ENCODE data around the gene KIF5A. TPM values are rescaled to one million over a fixed set of nuclear protein-coding genes. Genes with fewer than 3 reads are reported as not detected.
"Not testable (repeated sequence)": the region's sequence is repeated elsewhere in the genome, so short reads cannot be mapped to it uniquely, and the experiment has no call there.

The KIF5A gene
- total RNA-seq, 1 experiment from 2014 or later = 3.0 TPM

- DNase-seq (ENCODE audit: low read depth, low spot score); H3K4me1 ChIP-seq (ENCODE audit: control insufficient read depth, insufficient read depth, low read length); H3K4me3 ChIP-seq (ENCODE audit: low read depth in 2 of 2, low read length in 2 of 2); H3K27ac ChIP-seq (ENCODE audit: low read length); intact Hi-C loops (cut with micrococcal nuclease; ENCODE audit: unreplicated experiment); POLR2A ChIA-PET; ATAC-seq; BruUV-seq (replicated peaks); H3K27me3 ChIP-seq (ENCODE audit: control insufficient read depth, insufficient read depth, low read length); H3K9me3 ChIP-seq (ENCODE audit: control insufficient read depth, insufficient read depth, low read depth, low read length); in situ Hi-C loops (cut with HindIII; ENCODE audit: low pct_unique_long_range_greater_than_20kb, low sequenced_read_pairs): not testable (repeated sequence)
- peaks cover 16% of the 10 kb centered on the region for H3K36me3 ChIP-seq (ENCODE audit: control insufficient read depth, insufficient read depth, low read length)
- CTCF ChIA-PET = interaction anchor here (0.7 kb wide), 1 partner anchor 58 kb away, joined by 9 read pairs; no protein-coding TSS in a partner anchor
Observed at GRCh38 chr12:57506541-57506940, 43.3 kb upstream of the KIF5A start.

- H3K4me3 ChIP-seq (ENCODE audit: low read depth in 2 of 2, low read length in 2 of 2); BruUV-seq (replicated peaks); DNase-seq (ENCODE audit: low read depth, low spot score); H3K4me1 ChIP-seq (ENCODE audit: control insufficient read depth, insufficient read depth, low read length); H3K9me3 ChIP-seq (ENCODE audit: control insufficient read depth, insufficient read depth, low read depth, low read length); ATAC-seq; H3K27me3 ChIP-seq (ENCODE audit: control insufficient read depth, insufficient read depth, low read length); POLR2A ChIA-PET; H3K27ac ChIP-seq (ENCODE audit: low read length); CTCF ChIA-PET; in situ Hi-C loops (cut with HindIII; ENCODE audit: low pct_unique_long_range_greater_than_20kb, low sequenced_read_pairs); intact Hi-C loops (cut with micrococcal nuclease; ENCODE audit: unreplicated experiment): not testable (repeated sequence)
- H3K36me3 ChIP-seq (ENCODE audit: control insufficient read depth, insufficient read depth, low read length) = peaks cover 19% of the 10 kb centered on the region
Observed at GRCh38 chr12:57507796-57508195, 42.0 kb upstream of the KIF5A start.

- H3K27me3 ChIP-seq (ENCODE audit: control insufficient read depth, insufficient read depth, low read length) = no peaks in the 10 kb centered on the region
- no peak overlapping the region for H3K4me3 ChIP-seq (ENCODE audit: low read depth in 2 of 2, low read length in 2 of 2)
- no peak for ATAC-seq
- H3K9me3 ChIP-seq (ENCODE audit: control insufficient read depth, insufficient read depth, low read depth, low read length) = no peaks in the 10 kb centered on the region
- peaks cover 16% of the 10 kb centered on the region for H3K4me1 ChIP-seq (ENCODE audit: control insufficient read depth, insufficient read depth, low read length)
- peaks cover 23% of the 10 kb centered on the region for H3K36me3 ChIP-seq (ENCODE audit: control insufficient read depth, insufficient read depth, low read length)
- CTCF ChIA-PET = no interaction called here
- H3K27ac ChIP-seq (ENCODE audit: low read length) = no peak overlapping the region
- POLR2A ChIA-PET = interaction anchor here (0.6 kb wide), 1 partner anchor 74 kb away, joined by 3 read pairs; no protein-coding TSS in a partner anchor
- intact Hi-C loops (cut with micrococcal nuclease; ENCODE audit: unreplicated experiment) = no loop called here
- in situ Hi-C loops (cut with HindIII; ENCODE audit: low pct_unique_long_range_greater_than_20kb, low sequenced_read_pairs) = no loop called here
- no TSS peak for BruUV-seq (replicated peaks)
- DNase-seq (ENCODE audit: low read depth, low spot score) = no peak
- no peak for TF ChIP-seq POLR2AphosphoS5 (IDR thresholded peaks at IDR 0.05; ENCODE audit: low read depth, low read length)
- no peak for TF ChIP-seq CTCF (IDR thresholded peaks at IDR 0.05)
- TF ChIP-seq SIN3A (IDR thresholded peaks at IDR 0.05; ENCODE audit: borderline replicate concordance, insufficient read depth, low read depth, low read length) = no peak
- TF ChIP-seq TCF7L2 (IDR thresholded peaks at IDR 0.05; ENCODE audit: low read depth, low read length) = no peak
- TF ChIP-seq REST (IDR thresholded peaks at IDR 0.05; ENCODE audit: insufficient read depth in 1 of 2, low read depth in 2 of 2, low read length in 1 of 2) = no peak
Observed at GRCh38 chr12:57511161-57511560, 38.7 kb upstream of the KIF5A start.
